Fibroblast of lung (primary cell): ENCODE data around the gene SCFD2.

Source experiments
- CTCF ChIP-seq, 2 donors: IDR thresholded peaks in 1 of 2; conservative IDR thresholded peaks in 1 of 2; 1 replicate in 1 of 2; 2 replicates in 1 of 2; pipeline ENCODE4 v1.5.1; 2011 to 2012; ENCODE audit warnings: low read length in 2 of 2, control low read depth in 1 of 2, inconsistent platforms in 1 of 2, low read depth in 1 of 2, mild to moderate bottlenecking in 1 of 2
- EZH2 ChIP-seq: IDR thresholded peaks from 2 replicates; pipeline ENCODE4 v1.5.1; 2012; ENCODE audit warnings: low read length, control low read depth, mild to moderate bottlenecking; ENCODE audit errors: missing control alignments

- TF ChIP-seq CTCF (conservative IDR thresholded peaks at IDR 0.05 in 1 of 2, IDR thresholded peaks at IDR 0.05 in 1 of 2; ENCODE audit: low read depth in 1 of 2, low read length in 2 of 2) (no peak), EZH2 (no peak)
These were observed 519.4 kb downstream of the SCFD2 start for GRCh38 chr4:52846502-52846901.
